OCI-LY3 (cell line): Measurements from ENCODE around the gene ST3GAL6.

ENCODE experiments used
- H2AFZ ChIP-seq: fragments of 200-600, 300-600 bp; shearing (Covaris generic); 2 replicates; pipeline ENCODE4 v1.6.0; 2014; ENCODE audit warnings: antibody characterized with exemption, low read depth, low read length
- H3K27ac ChIP-seq: fragments of 200-600, 300-600 bp; sonication (generic); 2 replicates; pipeline ENCODE4 v1.5.1; 2014; ENCODE audit warnings: mild to moderate bottlenecking, low read length, moderate library complexity, mixed read lengths
- H3K27me3 ChIP-seq: fragments of 200-600, 300-600 bp; sonication (generic); 2 replicates; pipeline ENCODE4 v1.6.1; 2014; ENCODE audit warnings: low read depth, low read length, mixed read lengths
- H3K36me3 ChIP-seq: fragments of 200-600, 300-600 bp; sonication (generic); replicated peaks from 2 replicates; pipeline ENCODE3; 2014; ENCODE audit warnings: low read depth, low read length, mixed read lengths
- H3K4me1 ChIP-seq: fragments of 300-600, 200-600 bp; sonication (generic); 2 replicates; pipeline ENCODE4 v1.6.1; 2014; ENCODE audit warnings: low read length, mixed read lengths
- H3K4me2 ChIP-seq: fragments of 200-600, 300-600 bp; sonication (generic); 2 replicates; pipeline ENCODE4 v1.6.1; 2014; ENCODE audit warnings: low read length, mixed read lengths
- H3K4me3 ChIP-seq: fragments of 300-600, 200-600 bp; sonication (generic); 2 replicates; pipeline ENCODE4 v1.5.1; 2014; ENCODE audit warnings: antibody characterized with exemption, mild to moderate bottlenecking, low read length, moderate library complexity
- H3K79me2 ChIP-seq: fragments of 300-600, 200-600 bp; shearing (Covaris generic); 2 replicates; pipeline ENCODE4 v1.6.1; 2014; ENCODE audit warnings: mild to moderate bottlenecking, low read length, mixed read lengths
- H3K9ac ChIP-seq: fragments of 300-600, 200-600 bp; shearing (Covaris generic); 2 replicates; pipeline ENCODE4 v1.6.0; 2014; ENCODE audit warnings: mild to moderate bottlenecking, low read length, moderate library complexity
- H3K9me3 ChIP-seq: fragments of 200-600, 300-600 bp; shearing (Covaris generic); 2 replicates; pipeline ENCODE4 v1.6.1; 2014; ENCODE audit warnings: low read length, mixed read lengths; ENCODE audit not compliant: insufficient read depth
- H4K20me1 ChIP-seq: fragments of 200-600, 300-600 bp; sonication (generic); 2 replicates; pipeline ENCODE4 v1.6.1; 2016; ENCODE audit warnings: low read length, mixed read lengths; ENCODE audit not compliant: insufficient read depth
- CTCF ChIP-seq: fragments of 200-600, 300-600 bp; sonication (generic); IDR thresholded peaks from 2 replicates; pipeline ENCODE4 v1.5.1; 2014; ENCODE audit warnings: antibody characterized with exemption, low read length, low read depth
- EZH2phosphoT487 ChIP-seq: fragments of 200-600 bp; shearing (Covaris generic); IDR thresholded peaks from 2 replicates; pipeline ENCODE4 v1.6.1; 2018; ENCODE audit warnings: antibody characterized with exemption, mixed run types, low read depth

ST3GAL6 gene

GRCh38 chr3:98744283-98744682, 18.9 kb upstream of the ST3GAL6 start:
- Histone ChIP-seq H3K36me3 (no peaks in the 10 kb centered on the region), H3K79me2 (no peaks in the 10 kb centered on the region), H3K4me2 (no peak overlapping the region), H4K20me1 (no peaks in the 10 kb centered on the region), H3K4me3 (no peak overlapping the region), H3K9me3 (no peaks in the 10 kb centered on the region), H3K27ac (no peak overlapping the region), H3K4me1 (no peaks in the 10 kb centered on the region), H3K27me3 (no peaks in the 10 kb centered on the region), H3K9ac (no peak overlapping the region), H2AFZ (no peak overlapping the region)
- TF ChIP-seq CTCF: no peak

- Histone ChIP-seq H3K4me2 (no peak overlapping the region), H3K9ac (no peak overlapping the region), H4K20me1 (no peaks in the 10 kb centered on the region), H3K79me2 (no peaks in the 10 kb centered on the region), H2AFZ (no peak overlapping the region), H3K9me3 (no peaks in the 10 kb centered on the region), H3K27me3 (no peaks in the 10 kb centered on the region), H3K4me3 (no peak overlapping the region), H3K27ac (no peak overlapping the region), H3K4me1 (no peaks in the 10 kb centered on the region), H3K36me3 (no peaks in the 10 kb centered on the region)
- no peak for TF ChIP-seq EZH2phosphoT487
- TF ChIP-seq CTCF: no peak
Measured at GRCh38 chr3:98745718-98746117, 17.4 kb upstream of the ST3GAL6 start.

GRCh38 chr3:98746122-98746521, 17.0 kb upstream of the ST3GAL6 start:
- TF ChIP-seq CTCF (no peak), EZH2phosphoT487 (no peak)
- H3K4me2 ChIP-seq: no peak overlapping the region

GRCh38 chr3:98746882-98747281, 16.3 kb upstream of the ST3GAL6 start:
- H3K9ac ChIP-seq: no peak overlapping the region
- no peaks in the 10 kb centered on the region for H3K9me3 ChIP-seq
- no peak overlapping the region for H2AFZ ChIP-seq
- H3K27me3 ChIP-seq: no peaks in the 10 kb centered on the region
- H3K4me3 ChIP-seq: no peak overlapping the region
- no peaks in the 10 kb centered on the region for H3K36me3 ChIP-seq
- no peak overlapping the region for H3K4me2 ChIP-seq
- H3K27ac ChIP-seq: no peak overlapping the region
- no peaks in the 10 kb centered on the region for H3K4me1 ChIP-seq
- no peak for TF ChIP-seq CTCF
- TF ChIP-seq EZH2phosphoT487: no peak
- H4K20me1 ChIP-seq: no peaks in the 10 kb centered on the region
- no peaks in the 10 kb centered on the region for H3K79me2 ChIP-seq

More at GRCh38 chr3:98746122-98746521, 17.0 kb upstream of the ST3GAL6 start:
- Histone ChIP-seq H3K9ac (no peak overlapping the region), H3K79me2 (no peaks in the 10 kb centered on the region), H4K20me1 (no peaks in the 10 kb centered on the region), H3K9me3 (no peaks in the 10 kb centered on the region), H3K4me1 (no peaks in the 10 kb centered on the region), H3K4me3 (no peak overlapping the region), H2AFZ (no peak overlapping the region), H3K27me3 (no peaks in the 10 kb centered on the region), H3K27ac (no peak overlapping the region), H3K36me3 (no peaks in the 10 kb centered on the region)
